K562 (cell line): ENCODE measurements around the gene ZNRF3. TPM values are rescaled to one million over a fixed set of nuclear protein-coding genes. Genes with fewer than 3 reads are reported as not detected.

ENCODE experiments used
- ATAC-seq: fragments of 200-7000 bp; cut with Tn5 transposase; 3 replicates; pipeline ENCODE4 v1.9.1; 2020; ENCODE audit warnings: moderate library complexity
- BruUV-seq: library from RNA; stranded (reverse); fragments of 400-500 nt; replicated peaks from 2 replicates; lab custom pipeline; 2021; lab: Mats Ljungman, UMichigan
- CTCF ChIA-PET: fragments of 300-600 bp; formaldehyde crosslinking; extraction: SDS; loops from one replicate; lab custom pipeline; 2021; ENCODE audit warnings: low intra/inter-chr PET ratio; lab: Yijun Ruan, JAX
- POLR2A ChIA-PET: fragments of 300-600, 350-650 bp; sonication (Branson Sonifier 250); formaldehyde crosslinking; extraction: SDS; loops from one replicate; lab custom pipeline; 2021; ENCODE audit warnings: antibody characterized with exemption, inconsistent platforms; lab: Yijun Ruan, JAX
- DNase-seq, 4 experiments: peaks; one replicate each; pipeline versions ENCODE4 v3.0.0 to v3.0.0-alpha.2; 2011 to 2018; ENCODE audit warnings: low spot score in 3 of 4, mixed read lengths in 3 of 4; ENCODE audit errors: extremely low read depth in 1 of 4
- FAIRE-seq: peaks from 2 replicates; lab custom pipeline; 2011; peaks lifted over from hg19 to GRCh38; lab: Jason Lieb, UNC
- H2AFZ ChIP-seq: 2 replicates; pipeline ENCODE4 v1.6.0; 2011; ENCODE audit warnings: low read depth, low read length, control low read depth, inconsistent platforms
- H3K27ac ChIP-seq: fragments of 200-600 bp; 3 replicates; pipeline ENCODE4 v1.8.0; 2011; ENCODE audit warnings: low read depth, mild to moderate bottlenecking, control low read depth, inconsistent platforms, low read length, moderate library complexity, mixed read lengths; ENCODE audit errors: extremely low read depth
- H3K27me3 ChIP-seq, 2 experiments: fragments of 300-600 bp in 1 of 2; 2 replicates in 1 of 2; 3 replicates in 1 of 2; pipeline versions ENCODE4 v1.6.0 to v1.8.0; 2011; ENCODE audit warnings: inconsistent platforms in 2 of 2, low read length in 2 of 2, mild to moderate bottlenecking in 1 of 2, mixed read lengths in 1 of 2, moderate library complexity in 1 of 2; ENCODE audit not compliant: control insufficient read depth in 2 of 2, insufficient read depth in 2 of 2
- H3K36me3 ChIP-seq: fragments of 300-600 bp; 3 replicates; pipeline ENCODE4 v1.8.0; 2011; ENCODE audit warnings: mild to moderate bottlenecking, low read length, inconsistent platforms; ENCODE audit not compliant: control insufficient read depth, insufficient read depth
- H3K4me1 ChIP-seq, 2 experiments: fragments of 200-600 bp in 1 of 2; replicated peaks in 1 of 2; 2 replicates in 1 of 2; 3 replicates in 1 of 2; pipeline versions ENCODE4 v1.5.1 to v1.8.0; 2011; ENCODE audit warnings: inconsistent platforms in 2 of 2, low read length in 2 of 2, mild to moderate bottlenecking in 1 of 2, mixed read lengths in 1 of 2, moderate library complexity in 1 of 2; ENCODE audit not compliant: control insufficient read depth in 2 of 2, insufficient read depth in 2 of 2
- H3K4me2 ChIP-seq: 2 replicates; pipeline ENCODE4 v1.6.1; 2011; ENCODE audit warnings: low read length, control low read depth, inconsistent platforms, mixed read lengths; ENCODE audit not compliant: insufficient read depth
- H3K4me3 ChIP-seq: fragments of 200-600 bp; sonication (generic), shearing (Covaris generic); 2 replicates; pipeline ENCODE4 v1.5.1; 2016; ENCODE audit warnings: control low read depth, inconsistent platforms
- H3K79me2 ChIP-seq: fragments of 200-600 bp; 3 replicates; pipeline ENCODE4 v1.8.0; 2011; ENCODE audit warnings: low read length, inconsistent platforms; ENCODE audit not compliant: control insufficient read depth, insufficient read depth
- H3K9ac ChIP-seq, 2 experiments: 2 replicates each; pipeline versions ENCODE4 v1.6.0 to v1.6.1; 2011; ENCODE audit warnings: low read depth in 2 of 2, low read length in 2 of 2, control low read depth in 1 of 2, inconsistent platforms in 1 of 2, mild to moderate bottlenecking in 1 of 2, mixed read lengths in 1 of 2; ENCODE audit not compliant: insufficient read depth in 1 of 2
- H3K9me1 ChIP-seq: one replicate; pipeline ENCODE4 v1.6.0; 2011; ENCODE audit warnings: inconsistent platforms, mild to moderate bottlenecking, low read length, moderate library complexity; ENCODE audit not compliant: control insufficient read depth, insufficient read depth
- H3K9me3 ChIP-seq: replicated peaks from 2 replicates; pipeline ENCODE4 v1.5.1; 2011; ENCODE audit warnings: low read depth, low read length, inconsistent platforms; ENCODE audit not compliant: control insufficient read depth, insufficient read depth
- H4K20me1 ChIP-seq: replicated peaks from 2 replicates; pipeline ENCODE4 v1.6.1; 2011; ENCODE audit warnings: low read length, inconsistent platforms, mixed read lengths; ENCODE audit not compliant: control insufficient read depth, insufficient read depth
- BCOR ChIP-seq: fragments of 450-650 bp; IDR thresholded peaks from 2 replicates; pipeline ENCODE4 v1.6.1; 2016
- EGR1 ChIP-seq: fragments of 450-650 bp; conservative IDR thresholded peaks from 2 replicates; pipeline ENCODE4 v1.6.1; 2017; ENCODE audit warnings: mild to moderate bottlenecking
- RBM25 ChIP-seq: fragments of 200-400 bp; formaldehyde crosslinking; IDR thresholded peaks from 2 replicates; pipeline ENCODE4 v1.6.1; 2018; ENCODE audit warnings: low read length, low read depth, moderate library complexity; ENCODE audit not compliant: severe bottlenecking
- SMARCA5 ChIP-seq: fragments of 450-650 bp; IDR thresholded peaks from 2 replicates; pipeline ENCODE4 v1.6.1; 2016
- SP2 ChIP-seq: IDR thresholded peaks from 2 replicates; pipeline ENCODE4 v1.6.1; 2011; ENCODE audit warnings: mild to moderate bottlenecking, low read depth, low read length, moderate library complexity; ENCODE audit not compliant: poor library complexity, severe bottlenecking; ENCODE audit errors: extremely low read depth
- WGBS: fragments of 100-300 bp; shearing (Covaris generic); methylation state at CpG from one replicate; pipeline ENCODE4 v1.1.6; 2016; ENCODE audit warnings: low coverage, mixed read lengths; ENCODE audit not compliant: insufficient coverage; ENCODE audit errors: missing lambda C conversion rate; 5-methylcytosine and 5-hydroxymethylcytosine counted together
- in situ Hi-C: fragments of 300-500 bp; cut with MboI; formaldehyde crosslinking; loops from 4 replicates; pipeline ENCODE4 v1.15.0; 2018; ENCODE audit warnings: inconsistent platforms, mixed read lengths
- intact Hi-C: fragments of 100-400 bp; cut with micrococcal nuclease; formaldehyde crosslinking; loops from 2 replicates; pipeline ENCODE4 v1.14.2; 2022
- polyA plus RNA-seq, 8 experiments: library from polyadenylated mRNA; depleted of rRNA in 4 of 8; stranded (reverse) in 5 of 8; unstranded in 3 of 8; fragments of >200 nt; fragmentation: Nextera tagmentation in 2 of 8; fragmentation: Illumina TruSeq in 1 of 8; extraction: Ambion mirVana in 2 of 8; extraction: Trizol in 1 of 8; gene quantifications; 2 replicates each; pipeline versions ENCODE4 v1.2.1 to v1.2.3, GENCODE V29; 2011 to 2014; ENCODE audit warnings: inconsistent platforms in 1 of 8, missing spikeins in 1 of 8
- total RNA-seq, 7 experiments: library from RNA; depleted of rRNA in 6 of 7; stranded (reverse); fragments of >200 nt in 6 of 7; fragmentation: Illumina TruSeq in 2 of 7; extraction: Trizol in 2 of 7; gene quantifications; 2 replicates each; pipeline versions ENCODE4 v1.2.1 to v1.2.3, GENCODE V29; 2011 to 2021; ENCODE audit warnings: low replicate concordance in 1 of 7

The ZNRF3 gene
- total and polyA plus RNA-seq, 9 of the 15 experiments (the other 6 are each of a cell fraction or from before 2014, with no cell fraction given) = 0.41 to 5.9 (median 1.7) TPM

GRCh38 chr22:28909375-28909774 lies 26.0 kb downstream of the ZNRF3 start (continued):
- TF ChIP-seq SMARCA5 (peak; percentile 44; the same call in 1 of the 2 replicates), EGR1 (peak; percentile 93)
- TF ChIP-seq, all 486 proteins: peak for 21

- no peaks in the 10 kb centered on the region for H3K9me3 ChIP-seq
- ATAC-seq = no peak
- H3K4me1 ChIP-seq = peaks cover 3% of the 10 kb centered on the region in 2 experiments; a peak in 2 of 5 replicates
- peaks cover 16% of the 10 kb centered on the region for H3K79me2 ChIP-seq
- WGBS = 82% methylated on average over 3 of the region's 3 CpGs
- POLR2A ChIA-PET = no interaction called here
- TF ChIP-seq SP2 (no peak), BCOR (peak; percentile 9; the same call in 1 of the 2 replicates), RBM25 (peak; percentile 56)
- intact Hi-C loops (no loop called here), in situ Hi-C loops (no loop called here)
- H3K9me1 ChIP-seq = no peaks in the 10 kb centered on the region
- H4K20me1 ChIP-seq = peaks cover 8% of the 10 kb centered on the region; the same call in 1 of the 2 replicates
- CTCF ChIA-PET = no interaction called here
- no peak overlapping the region for H3K4me2 ChIP-seq
- H3K9ac ChIP-seq = no peak overlapping the region
- FAIRE-seq = no peak
- no peaks in the 10 kb centered on the region for H3K36me3 ChIP-seq
- no peak overlapping the region for H2AFZ ChIP-seq
- no peak for DNase-seq
- H3K27ac ChIP-seq = no peak overlapping the region
- H3K4me3 ChIP-seq = no peak overlapping the region
- BruUV-seq = no TSS peak
- no peaks in the 10 kb centered on the region for H3K27me3 ChIP-seq
Measured at GRCh38 chr22:28910569-28911303, 27.4 kb downstream of the ZNRF3 start.
